Stimulated activated CD8-positive, alpha-beta memory T cell treated with anti-CD3 and anti-CD28 coated beads, Interleukin-12 subunit alpha, Interleukin-12 subunit beta, amount 100 ng/mL, for 4 hours (primary cell): Measurements from ENCODE around the gene RC3H2.
"Not testable (repeated sequence)": the region's sequence is repeated elsewhere in the genome, so short reads cannot be mapped to it uniquely, and the experiment has no call there.

Source experiments
- DNase-seq: peaks from one replicate; pipeline ENCODE4 v3.0.0-alpha.2; 2020; ENCODE audit warnings: low read depth

RC3H2 gene

DNA sequence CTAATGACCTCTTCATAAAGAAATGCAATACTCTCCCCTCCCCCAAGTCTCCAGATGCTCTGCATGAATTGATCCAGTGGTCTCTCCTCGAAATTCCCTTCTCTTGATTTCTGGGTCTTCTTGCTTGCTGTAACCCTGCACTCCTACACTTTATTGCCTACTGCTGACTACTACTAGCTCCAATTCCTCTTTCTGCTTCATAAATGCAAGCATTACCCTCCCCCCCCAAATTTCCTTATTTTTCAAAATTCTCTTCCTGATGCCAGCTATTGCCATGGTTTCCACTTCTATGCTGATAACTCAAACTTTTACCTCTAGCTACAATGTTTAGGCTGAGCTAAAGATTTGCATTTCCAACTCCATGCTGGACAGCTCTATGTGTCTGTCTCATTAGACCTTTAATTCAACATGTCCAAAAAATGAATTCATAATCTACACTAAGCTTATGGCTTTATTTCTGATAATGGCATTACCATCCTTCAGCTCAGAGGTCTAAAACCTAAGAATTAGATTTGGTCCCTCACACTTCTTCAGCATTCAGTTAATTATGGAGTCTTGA, 24.7 kb upstream of the RC3H2 start:
- DNase-seq, result no peak

- no peak for DNase-seq
These were observed 18.8 kb upstream of the RC3H2 start for GRCh38 chr9:122923947-122924346.

GRCh38 chr9:122922713-122923112, 17.6 kb upstream of the RC3H2 start:
- no peak for DNase-seq

DNA sequence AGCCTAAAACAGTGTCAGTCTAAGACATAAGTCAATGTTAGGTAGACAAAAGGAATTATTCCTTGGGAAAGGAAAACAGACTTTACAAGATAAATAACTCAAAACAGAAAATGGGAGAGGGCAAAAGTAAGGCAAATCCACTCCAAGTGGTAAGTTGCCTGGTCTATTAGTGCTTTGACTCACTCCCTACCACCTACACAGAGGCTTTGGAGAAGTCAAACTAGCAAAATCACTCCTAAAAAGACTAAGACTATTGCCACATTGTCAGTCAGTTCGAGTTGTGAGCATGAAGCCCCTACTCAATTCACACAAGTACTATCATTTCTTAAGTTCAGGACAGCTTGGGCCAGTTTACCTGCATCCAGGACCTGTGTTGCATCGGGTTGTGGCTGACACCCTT, 13.2 kb upstream of the RC3H2 start:
- no peak for DNase-seq

- DNase-seq, result peak; percentile 39
These were observed 8.0 kb upstream of the RC3H2 start, which contains the start of gene ZBTB6 for GRCh38 chr9:122912964-122913673. Gene ZBTB6, minus strand, starts transcription at chr9:122913323. Its CDS starts 1,251 bp downstream, at chr9:122912072.

DNA sequence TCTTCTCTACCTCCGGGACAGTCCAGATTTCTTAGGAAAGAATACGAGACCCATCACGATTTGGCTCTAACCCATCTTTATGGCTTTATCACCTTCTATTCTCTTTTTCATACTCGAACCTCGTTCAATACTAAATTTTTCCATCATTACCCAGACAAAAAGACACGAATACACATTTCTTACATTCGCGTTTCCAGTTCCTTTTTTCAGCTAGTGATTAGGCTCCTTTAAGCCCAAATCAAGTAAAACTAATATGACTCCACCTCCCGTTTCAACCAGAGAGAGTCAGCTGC, 7.5 kb upstream of the RC3H2 start:
- no peak for DNase-seq

DNA sequence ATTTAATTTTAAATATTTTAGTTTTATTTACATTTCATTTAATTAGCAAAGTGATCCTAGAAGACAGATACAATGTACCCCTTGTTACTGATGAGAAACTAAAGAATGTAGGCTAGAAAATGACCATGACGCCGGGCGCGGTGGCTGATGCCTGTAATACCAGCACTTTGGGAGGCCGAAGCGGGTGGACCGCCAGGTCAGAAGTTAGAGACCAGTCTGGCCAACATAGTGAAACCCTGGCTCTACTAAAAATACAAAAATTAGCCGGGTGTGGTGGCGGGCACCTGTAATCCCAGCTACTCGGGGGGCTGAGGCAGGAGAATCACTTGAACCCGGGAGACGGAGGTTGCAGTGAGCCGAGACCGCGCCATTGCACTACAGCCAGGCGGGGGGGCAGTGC, 963 bp upstream of the RC3H2 start:
- not testable (repeated sequence) for DNase-seq

GRCh38 chr9:122904466-122904822, 715 bp downstream of the RC3H2 start:
- no peak for DNase-seq

DNA sequence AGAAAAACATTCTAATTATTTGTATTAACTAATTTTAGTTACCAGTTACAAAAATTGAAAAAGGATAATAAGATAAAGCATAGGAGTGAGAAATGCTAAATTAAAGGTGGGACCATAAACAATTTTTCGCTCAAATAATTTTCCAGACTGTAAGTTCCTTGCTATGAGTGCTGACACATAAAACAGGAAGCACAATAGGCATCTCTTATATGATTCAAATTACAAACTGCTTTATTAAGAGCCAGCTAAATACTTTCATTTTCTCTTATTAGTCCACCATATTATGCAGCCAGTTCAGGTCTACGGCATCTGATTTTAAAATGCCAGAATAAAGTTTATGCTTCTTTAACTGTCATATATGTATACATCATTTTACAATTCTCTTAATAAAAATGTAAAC, 4.4 kb downstream of the RC3H2 start:
- no peak for DNase-seq

DNA sequence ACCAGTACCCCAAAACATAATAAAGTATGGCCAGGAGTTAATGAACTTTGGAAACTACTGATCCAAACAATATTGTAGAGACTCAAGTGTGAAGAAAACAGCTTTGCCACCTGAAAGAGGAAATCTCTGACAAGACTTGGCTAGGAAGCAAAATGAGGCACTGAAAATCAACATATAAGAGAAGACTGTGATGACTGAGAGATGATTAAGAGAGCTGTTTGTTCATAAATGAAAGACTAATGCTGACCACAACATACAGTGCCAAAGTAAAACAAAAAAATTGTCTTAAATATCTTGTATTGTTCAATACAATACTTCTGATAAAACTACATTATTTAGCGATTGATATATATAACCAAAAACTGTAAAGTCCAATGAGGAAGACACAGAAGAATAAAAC, 7.2 kb downstream of the RC3H2 start:
- DNase-seq, result no peak

DNA sequence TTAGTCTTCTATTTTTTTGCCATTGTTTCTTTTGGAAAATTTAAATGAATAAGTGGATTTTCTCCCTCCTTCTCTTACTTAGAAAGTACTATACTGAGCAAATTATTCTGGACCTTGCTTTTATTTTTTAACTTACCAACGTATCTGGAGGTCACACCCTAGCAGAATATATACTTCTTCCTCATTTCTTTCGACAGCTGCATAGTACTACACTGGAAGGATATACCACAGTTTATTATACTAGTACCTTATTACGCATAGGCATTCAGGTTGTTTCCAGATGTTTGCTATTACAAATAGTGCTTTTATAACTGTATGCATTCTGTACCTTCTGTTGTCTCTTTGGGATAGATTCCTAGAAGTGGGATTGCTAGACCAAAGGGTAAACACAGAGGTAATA, 16.7 kb downstream of the RC3H2 start:
- DNase-seq, result no peak

GRCh38 chr9:122883125-122883524, 22.0 kb downstream of the RC3H2 start:
- DNase-seq, result no peak

DNA sequence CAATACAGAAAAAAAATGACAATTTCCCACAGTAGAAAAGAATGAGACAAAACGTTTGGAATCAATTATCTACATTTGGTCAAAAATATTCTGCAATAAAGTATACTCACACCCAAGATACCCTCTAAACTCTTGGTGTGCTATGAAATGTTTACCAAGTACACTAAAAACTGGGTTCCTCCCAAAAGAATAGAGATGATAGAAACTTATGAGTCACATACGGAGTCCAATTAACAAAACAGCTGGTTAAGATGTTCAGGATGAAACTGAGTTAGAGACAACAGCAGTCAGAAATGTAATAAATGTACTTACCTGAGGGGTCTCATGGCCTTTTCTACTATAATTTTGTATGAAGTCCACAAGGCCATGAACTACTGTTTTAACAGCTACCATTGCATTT, 25.7 kb downstream of the RC3H2 start:
- DNase-seq, result no peak

DNA sequence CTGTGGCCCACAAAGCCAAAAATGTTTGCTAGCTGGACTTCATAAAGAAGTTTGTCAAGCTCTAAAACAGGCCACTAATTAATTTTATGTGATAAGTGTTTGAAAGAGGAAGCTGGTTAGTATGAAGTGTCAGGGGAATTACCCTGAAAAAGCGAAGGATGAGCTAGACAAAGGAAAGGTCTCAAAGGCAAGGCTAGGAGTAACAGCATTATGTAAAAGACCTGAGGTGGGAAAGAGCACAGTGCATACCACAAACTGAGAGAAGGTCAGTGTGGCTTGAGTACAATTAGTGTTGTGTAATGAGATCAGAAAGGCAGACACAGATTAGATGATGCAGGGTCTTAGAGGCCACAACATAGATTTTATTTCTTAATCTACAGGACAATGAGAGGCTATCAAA, 29.6 kb downstream of the RC3H2 start:
- no peak for DNase-seq

- DNase-seq, result not testable (repeated sequence)
These were observed 37.9 kb downstream of the RC3H2 start for GRCh38 chr9:122867276-122867675.

GRCh38 chr9:122866079-122866478, 39.1 kb downstream of the RC3H2 start:
- no peak for DNase-seq

GRCh38 chr9:122865300-122865699, 39.9 kb downstream of the RC3H2 start:
- DNase-seq, result no peak

DNA sequence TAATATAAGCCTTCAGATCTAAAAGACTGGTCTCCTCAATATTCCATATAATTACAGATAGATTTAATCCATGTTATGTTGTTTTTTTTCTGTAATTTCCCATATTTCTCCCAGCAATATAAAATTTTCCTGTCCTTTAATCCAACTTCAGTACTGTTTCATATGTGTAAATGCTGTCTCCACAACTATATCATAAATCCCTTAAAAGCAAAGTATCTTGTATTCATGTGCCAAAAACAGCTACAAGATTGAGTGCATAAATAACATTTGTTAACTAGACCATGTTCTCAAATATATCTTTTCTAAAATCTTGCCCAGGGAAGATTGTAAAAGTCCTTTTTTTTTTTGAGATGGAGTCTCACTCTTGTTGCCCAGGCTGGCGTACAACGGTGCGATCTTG, 41.8 kb downstream of the RC3H2 start:
- no peak for DNase-seq

GRCh38 chr9:122860319-122861142, 44.6 kb downstream of the RC3H2 start:
- DNase-seq, result no peak

- DNase-seq, result no peak
These were observed 47.3 kb downstream of the RC3H2 start for GRCh38 chr9:122857815-122858214.

DNA sequence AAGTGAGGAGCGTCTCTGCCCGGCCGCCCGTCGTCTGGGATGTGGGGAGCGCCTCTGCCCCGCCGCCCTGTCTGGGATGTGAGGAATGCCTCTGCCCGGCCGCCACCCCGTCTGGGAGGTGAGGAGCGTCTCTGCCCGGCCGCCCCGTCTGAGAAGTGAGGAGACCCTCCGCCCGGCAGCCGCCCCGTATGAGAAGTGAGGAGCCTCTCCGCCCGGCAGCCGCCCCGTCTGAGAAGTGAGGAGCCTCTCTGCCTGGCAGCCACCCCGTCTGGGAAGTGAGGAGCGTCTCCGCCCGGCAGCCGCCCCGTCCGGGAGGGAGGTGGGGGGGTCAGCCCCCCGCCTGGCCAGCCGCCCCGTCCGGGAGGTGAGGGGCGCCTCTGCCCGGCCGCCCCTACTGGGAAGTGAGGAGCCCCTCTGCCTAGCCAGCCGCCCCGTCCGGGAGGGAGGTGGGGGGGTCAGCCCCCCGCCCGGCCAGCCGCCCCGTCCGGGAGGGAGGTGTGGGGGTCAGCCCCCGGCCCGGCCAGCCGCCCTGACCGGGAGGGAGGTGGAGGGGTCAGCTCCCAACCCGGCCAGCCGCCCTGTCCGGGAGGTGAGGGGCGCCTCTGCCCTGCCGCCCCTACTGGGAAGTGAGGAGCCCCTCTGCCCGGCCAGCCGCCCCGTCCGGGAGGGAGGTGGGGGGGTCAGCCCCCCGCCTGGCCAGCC, 52.9 kb downstream of the RC3H2 start:
- not testable (repeated sequence) for DNase-seq

- DNase-seq, result no peak
These were observed 56.8 kb downstream of the RC3H2 start for GRCh38 chr9:122848256-122848943.
